HepG2 (cell line): ENCODE data around the gene SLC25A47. TPM values are rescaled to one million over a fixed set of nuclear protein-coding genes. Genes with fewer than 3 reads are reported as not detected.

ENCODE experiments used
- CREM ChIP-seq, 2 experiments: sonication (generic) in 1 of 2; formaldehyde crosslinking in 1 of 2; IDR thresholded peaks; 2 replicates each; pipeline versions ENCODE4 v1.4.0 to v1.6.1; 2016 to 2020; ENCODE audit warnings: antibody characterized with exemption in 1 of 2, mild to moderate bottlenecking in 1 of 2, missing genetic modification reagents in 1 of 2
- ELF4 ChIP-seq: sonication (generic); formaldehyde crosslinking; IDR thresholded peaks from 2 replicates; pipeline ENCODE4 v1.5.0; 2020; ENCODE audit warnings: missing genetic modification reagents, mild to moderate bottlenecking, moderate library complexity, borderline replicate concordance
- FOXA3 ChIP-seq: IDR thresholded peaks from 2 replicates; pipeline ENCODE4 v1.6.1; 2016; ENCODE audit warnings: missing genetic modification reagents, missing compliant biosample characterization
- FOXK2 ChIP-seq: fragments of 450-650 bp; IDR thresholded peaks from 2 replicates; pipeline ENCODE4 v1.6.1; 2016
- JUN ChIP-seq: sonication (generic); formaldehyde crosslinking; IDR thresholded peaks from 2 replicates; pipeline ENCODE4 v1.4.0; 2020; ENCODE audit warnings: mild to moderate bottlenecking, missing genetic modification reagents
- MXI1 ChIP-seq: IDR thresholded peaks from 3 replicates; pipeline ENCODE4 v1.6.1; 2012; ENCODE audit warnings: low read depth, low read length, inconsistent platforms, borderline replicate concordance
- PHF5A ChIP-seq: IDR thresholded peaks from one replicate; pipeline ENCODE4 v1.6.1; 2018; ENCODE audit warnings: low read depth, missing genetic modification reagents; ENCODE audit not compliant: unreplicated experiment
- RBFOX2 ChIP-seq: fragments of 200-400 bp; formaldehyde crosslinking; IDR thresholded peaks from 2 replicates; pipeline ENCODE4 v1.6.1; 2017; ENCODE audit warnings: low read depth, mild to moderate bottlenecking, low read length
- SNRNP70 ChIP-seq: fragments of 200-400 bp; formaldehyde crosslinking; IDR thresholded peaks from 2 replicates; pipeline ENCODE4 v1.6.1; 2017; ENCODE audit warnings: mild to moderate bottlenecking, low read depth, low read length, moderate library complexity
- U2AF2 ChIP-seq: fragments of 200-400 bp; formaldehyde crosslinking; IDR thresholded peaks from 2 replicates; pipeline ENCODE4 v1.6.1; 2017; ENCODE audit warnings: low read depth, mild to moderate bottlenecking, low read length
- ZNF335 ChIP-seq: sonication (generic); formaldehyde crosslinking; IDR thresholded peaks from 2 replicates; pipeline ENCODE4 v1.4.0; 2020; ENCODE audit warnings: missing genetic modification reagents
- ZNF567 ChIP-seq: sonication (generic); formaldehyde crosslinking; IDR thresholded peaks from 2 replicates; pipeline ENCODE4 v1.8.1; 2023; ENCODE audit warnings: mild to moderate bottlenecking, missing genetic modification reagents, borderline replicate concordance
- ZNF616 ChIP-seq: sonication (generic); formaldehyde crosslinking; IDR thresholded peaks from 2 replicates; pipeline ENCODE4 v1.5.0; 2020; ENCODE audit warnings: low read depth, mild to moderate bottlenecking, missing genetic modification reagents
- ZNF850 ChIP-seq: sonication (generic); formaldehyde crosslinking; conservative IDR thresholded peaks from 2 replicates; pipeline ENCODE4 v1.9.0; 2021; ENCODE audit warnings: mild to moderate bottlenecking, missing genetic modification reagents
- ZSCAN20 ChIP-seq: sonication (generic); formaldehyde crosslinking; IDR thresholded peaks from 2 replicates; pipeline ENCODE4 v1.4.0; 2020; ENCODE audit warnings: missing genetic modification reagents, mild to moderate bottlenecking, borderline replicate concordance
- polyA plus RNA-seq, 8 experiments: library from polyadenylated mRNA; depleted of rRNA in 3 of 8; stranded (reverse) in 7 of 8; unstranded in 1 of 8; fragments of >200 nt; fragmentation: Illumina TruSeq in 4 of 8; extraction: Trizol in 4 of 8; gene quantifications; 2 replicates each; pipeline versions ENCODE4 v1.2.1 to v1.2.3, GENCODE V29; 2011 to 2016; ENCODE audit warnings: low read depth in 4 of 8, missing spikeins in 1 of 8, mixed read lengths in 1 of 8; ENCODE audit not compliant: insufficient read depth in 1 of 8
- total RNA-seq, 5 experiments: library from RNA; depleted of rRNA; stranded (reverse); fragments of >200 nt; fragmentation: Illumina TruSeq; extraction: Trizol; gene quantifications; 2 replicates each; pipeline ENCODE4 v1.2.3, GENCODE V29; 2016; ENCODE audit warnings: low read depth in 1 of 5
- TF ChIP-seq, protein P1 (sequence below), 2 experiments: fragments of 450-650 bp in 1 of 2; sonication (generic) in 1 of 2; formaldehyde crosslinking; IDR thresholded peaks; 2 replicates each; pipeline versions ENCODE4 v1.5.0 to v1.8.0; 2020 to 2022; ENCODE audit warnings: mild to moderate bottlenecking in 1 of 2, missing genetic modification reagents in 1 of 2
- TF ChIP-seq, protein P2 (sequence below): sonication (generic); formaldehyde crosslinking; IDR thresholded peaks from 2 replicates; pipeline ENCODE4 v1.4.0; 2020; ENCODE audit warnings: missing genetic modification reagents, borderline replicate concordance
- TF ChIP-seq, protein P3 (sequence below), 2 experiments: sonication (generic) in 1 of 2; formaldehyde crosslinking in 1 of 2; IDR thresholded peaks; 2 replicates each; pipeline versions ENCODE4 v1.4.0 to v1.6.1; 2018 to 2020; ENCODE audit warnings: missing genetic modification reagents in 2 of 2, borderline replicate concordance in 1 of 2, low read depth in 1 of 2, mild to moderate bottlenecking in 1 of 2, missing biosample characterization in 1 of 2
- TF ChIP-seq, protein P4 (sequence below): sonication (generic); formaldehyde crosslinking; IDR thresholded peaks from 2 replicates; pipeline ENCODE4 v1.5.0; 2020; ENCODE audit warnings: mild to moderate bottlenecking, low read depth, missing genetic modification reagents, borderline replicate concordance
- TF ChIP-seq, protein P5 (sequence below): sonication (generic); formaldehyde crosslinking; IDR thresholded peaks from 2 replicates; pipeline ENCODE4 v1.4.0; 2020; ENCODE audit warnings: missing genetic modification reagents

The SLC25A47 gene
- total and polyA plus RNA-seq, 2 of the 13 experiments (the other 11 are each of a cell fraction or from before 2014, with no cell fraction given), result 1.0 to 1.7 TPM

DNA sequence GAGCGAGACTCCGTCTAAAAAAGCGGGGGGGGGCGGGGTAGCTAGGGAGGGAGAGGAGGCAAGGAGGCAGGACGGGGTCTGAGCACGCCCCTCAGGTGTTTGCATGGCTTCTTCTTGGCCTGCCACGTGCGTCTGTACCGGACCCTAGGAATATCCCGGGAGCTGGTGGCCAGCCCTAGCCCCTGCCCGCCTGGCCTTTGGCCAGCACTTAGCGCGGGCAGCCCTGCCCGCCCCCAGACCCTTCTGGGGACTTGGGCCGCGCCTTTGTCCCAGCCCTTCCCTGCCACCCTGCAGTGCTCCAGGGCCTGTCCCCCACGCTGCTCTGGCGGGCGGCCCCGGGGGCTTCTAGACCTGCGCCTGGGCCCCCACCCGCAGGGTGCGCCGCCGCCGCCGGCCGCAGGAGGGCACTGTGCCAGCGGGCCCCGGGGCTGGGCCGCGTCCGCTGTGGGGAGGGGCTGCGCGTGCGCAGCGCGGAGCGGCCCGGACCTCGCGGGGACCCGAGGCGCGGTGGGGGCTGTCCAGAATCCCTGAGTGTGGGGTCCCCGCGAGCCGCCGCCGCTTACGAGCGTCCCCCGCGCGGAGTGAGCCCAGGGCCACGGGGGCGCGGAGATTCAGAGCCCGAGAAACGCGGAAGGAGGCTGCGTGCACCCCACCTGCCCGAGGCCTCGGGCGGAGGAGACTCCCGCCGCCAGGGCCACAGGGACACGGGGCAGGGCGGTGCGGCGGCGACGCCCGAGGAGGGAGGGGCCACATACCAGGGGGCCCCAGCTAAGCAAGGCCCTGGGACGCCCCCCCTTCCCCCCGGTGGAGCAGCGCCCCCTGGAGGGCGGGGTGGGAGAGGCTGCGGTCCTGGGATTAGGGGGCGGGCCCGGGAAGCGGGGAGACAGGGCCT is 37.9 kb upstream of the SLC25A47 start (continued):
- TF ChIP-seq, protein P1, sequence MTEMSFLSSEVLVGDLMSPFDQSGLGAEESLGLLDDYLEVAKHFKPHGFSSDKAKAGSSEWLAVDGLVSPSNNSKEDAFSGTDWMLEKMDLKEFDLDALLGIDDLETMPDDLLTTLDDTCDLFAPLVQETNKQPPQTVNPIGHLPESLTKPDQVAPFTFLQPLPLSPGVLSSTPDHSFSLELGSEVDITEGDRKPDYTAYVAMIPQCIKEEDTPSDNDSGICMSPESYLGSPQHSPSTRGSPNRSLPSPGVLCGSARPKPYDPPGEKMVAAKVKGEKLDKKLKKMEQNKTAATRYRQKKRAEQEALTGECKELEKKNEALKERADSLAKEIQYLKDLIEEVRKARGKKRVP (CRISPR knock-in tag; IDR thresholded peaks at IDR 0.05), result peak in 1 of 2 experiments; percentile 20; a peak in 1 of 4 replicates
- TF ChIP-seq SNRNP70 (no peak), FOXK2 (no peak), ZSCAN20 (CRISPR knock-in tag) (peak; percentile 83; the same call in 1 of the 2 replicates), MXI1 (peak; percentile 20; the same call in 1 of the 3 replicates), ZNF335 (CRISPR knock-in tag) (no peak), RBFOX2 (peak; percentile 93), FOXA3 (no peak), ZNF850 (CRISPR knock-in tag) (no peak), U2AF2 (no peak), CREM (IDR thresholded peaks at IDR 0.05) (no peak), CREM (CRISPR knock-in tag; IDR thresholded peaks at IDR 0.05) (no peak), ZNF567 (peak; percentile 51; the same call in 1 of the 2 replicates), ELF4 (CRISPR knock-in tag) (no peak), PHF5A (no peak), ZNF616 (CRISPR knock-in tag) (no peak), JUN (no peak)
- TF ChIP-seq, protein P2, sequence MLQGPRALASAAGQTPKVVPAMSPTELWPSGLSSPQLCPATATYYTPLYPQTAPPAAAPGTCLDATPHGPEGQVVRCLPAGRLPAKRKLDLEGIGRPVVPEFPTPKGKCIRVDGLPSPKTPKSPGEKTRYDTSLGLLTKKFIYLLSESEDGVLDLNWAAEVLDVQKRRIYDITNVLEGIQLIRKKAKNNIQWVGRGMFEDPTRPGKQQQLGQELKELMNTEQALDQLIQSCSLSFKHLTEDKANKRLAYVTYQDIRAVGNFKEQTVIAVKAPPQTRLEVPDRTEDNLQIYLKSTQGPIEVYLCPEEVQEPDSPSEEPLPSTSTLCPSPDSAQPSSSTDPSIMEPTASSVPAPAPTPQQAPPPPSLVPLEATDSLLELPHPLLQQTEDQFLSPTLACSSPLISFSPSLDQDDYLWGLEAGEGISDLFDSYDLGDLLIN (CRISPR knock-in tag), result no peak; the same call in 1 of the 2 replicates
- TF ChIP-seq, protein P3, sequence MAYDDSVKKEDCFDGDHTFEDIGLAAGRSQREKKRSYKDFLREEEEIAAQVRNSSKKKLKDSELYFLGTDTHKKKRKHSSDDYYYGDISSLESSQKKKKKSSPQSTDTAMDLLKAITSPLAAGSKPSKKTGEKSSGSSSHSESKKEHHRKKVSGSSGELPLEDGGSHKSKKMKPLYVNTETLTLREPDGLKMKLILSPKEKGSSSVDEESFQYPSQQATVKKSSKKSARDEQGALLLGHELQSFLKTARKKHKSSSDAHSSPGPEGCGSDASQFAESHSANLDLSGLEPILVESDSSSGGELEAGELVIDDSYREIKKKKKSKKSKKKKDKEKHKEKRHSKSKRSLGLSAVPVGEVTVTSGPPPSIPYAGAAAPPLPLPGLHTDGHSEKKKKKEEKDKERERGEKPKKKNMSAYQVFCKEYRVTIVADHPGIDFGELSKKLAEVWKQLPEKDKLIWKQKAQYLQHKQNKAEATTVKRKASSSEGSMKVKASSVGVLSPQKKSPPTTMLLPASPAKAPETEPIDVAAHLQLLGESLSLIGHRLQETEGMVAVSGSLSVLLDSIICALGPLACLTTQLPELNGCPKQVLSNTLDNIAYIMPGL (CRISPR knock-in tag; IDR thresholded peaks at IDR 0.05; ENCODE audit: borderline replicate concordance in 1 of 2, low read depth in 1 of 2), result peak; percentile 85 to 88
- TF ChIP-seq, protein P4, sequence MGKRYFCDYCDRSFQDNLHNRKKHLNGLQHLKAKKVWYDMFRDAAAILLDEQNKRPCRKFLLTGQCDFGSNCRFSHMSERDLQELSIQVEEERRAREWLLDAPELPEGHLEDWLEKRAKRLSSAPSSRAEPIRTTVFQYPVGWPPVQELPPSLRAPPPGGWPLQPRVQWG (CRISPR knock-in tag), result no peak
- TF ChIP-seq, protein P5, sequence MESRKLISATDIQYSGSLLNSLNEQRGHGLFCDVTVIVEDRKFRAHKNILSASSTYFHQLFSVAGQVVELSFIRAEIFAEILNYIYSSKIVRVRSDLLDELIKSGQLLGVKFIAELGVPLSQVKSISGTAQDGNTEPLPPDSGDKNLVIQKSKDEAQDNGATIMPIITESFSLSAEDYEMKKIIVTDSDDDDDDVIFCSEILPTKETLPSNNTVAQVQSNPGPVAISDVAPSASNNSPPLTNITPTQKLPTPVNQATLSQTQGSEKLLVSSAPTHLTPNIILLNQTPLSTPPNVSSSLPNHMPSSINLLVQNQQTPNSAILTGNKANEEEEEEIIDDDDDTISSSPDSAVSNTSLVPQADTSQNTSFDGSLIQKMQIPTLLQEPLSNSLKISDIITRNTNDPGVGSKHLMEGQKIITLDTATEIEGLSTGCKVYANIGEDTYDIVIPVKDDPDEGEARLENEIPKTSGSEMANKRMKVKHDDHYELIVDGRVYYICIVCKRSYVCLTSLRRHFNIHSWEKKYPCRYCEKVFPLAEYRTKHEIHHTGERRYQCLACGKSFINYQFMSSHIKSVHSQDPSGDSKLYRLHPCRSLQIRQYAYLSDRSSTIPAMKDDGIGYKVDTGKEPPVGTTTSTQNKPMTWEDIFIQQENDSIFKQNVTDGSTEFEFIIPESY (CRISPR knock-in tag), result peak; percentile 69; the same call in 1 of the 2 replicates
